ENCODE measurements around the gene DBI. TPM values are rescaled to one million over a fixed set of nuclear protein-coding genes. Genes with fewer than 3 reads are reported as not detected.
A peak's percentile ranks its signal among the peaks of the same experiment; 100 is the strongest.

The DBI gene
- 100 to 1,000 TPM; 145 to 324 TPM for total RNA-seq

- intact Hi-C loops (cut with DNase I) = no loop called here
- Histone ChIP-seq H3K27me3 (replicated peaks; ENCODE audit: insufficient read depth) (no peaks in the 10 kb centered on the region), H3K36me3 (peaks cover 0 to 10% of the 10 kb centered on the region in 2 donors), H3K9me3 (no peaks in the 10 kb centered on the region), H3K27ac (peak within 1 kb of the TSS; percentile 92 to 94), H3K4me1 (replicated peaks) (peaks cover 9% of the 10 kb centered on the region), H3K4me3 (peak within 1 kb of the TSS; percentile 55 to 72)
- TF ChIP-seq POLR2AphosphoS5 (IDR thresholded peaks at IDR 0.05) (peak; percentile 96), CTCF (IDR thresholded peaks at IDR 0.05) (peak in 1 of 4 experiments; percentile 4), POLR2A (IDR thresholded peaks at IDR 0.05) (peak; percentile 93)
- under 1% methylated on average over 65 of the region's 65 CpGs for WGBS
- DNase-seq (ENCODE audit: low spot score) = peak; percentile 99
Measured at GRCh38 chr2:119366649-119367471, at the start of gene DBI, which contains the start of gene C2orf76. Gene DBI, plus strand, starts transcription at chr2:119366977. Its CDS starts 75 bp downstream, at chr2:119367052. Gene C2orf76, minus strand, starts transcription at chr2:119366834. Its CDS starts 26,875 bp downstream, at chr2:119339959.

GRCh38 chr2:119317554-119317953 is 49.2 kb upstream of the DBI start:
- H3K4me1 ChIP-seq (replicated peaks) = no peaks in the 10 kb centered on the region
- 81% methylated on average over 1 of the region's 1 CpG for WGBS
- DNase-seq (ENCODE audit: low spot score) = no peak

GRCh38 chr2:119319593-119319992 is 47.2 kb upstream of the DBI start:
- no peaks in the 10 kb centered on the region for H3K4me1 ChIP-seq (replicated peaks)
- no peak overlapping the region for H3K4me3 ChIP-seq
- H3K36me3 ChIP-seq = no peaks in the 10 kb centered on the region
- H3K27ac ChIP-seq = peak overlapping the region in 1 of 2 donors; percentile 37
- DNase-seq (ENCODE audit: low spot score) = no peak
- H3K27me3 ChIP-seq (replicated peaks; ENCODE audit: insufficient read depth) = no peaks in the 10 kb centered on the region
- no peaks in the 10 kb centered on the region for H3K9me3 ChIP-seq
- WGBS = 37% methylated on average over 7 of the region's 7 CpGs
- TF ChIP-seq CTCF (IDR thresholded peaks at IDR 0.05) (no peak), POLR2A (IDR thresholded peaks at IDR 0.05) (no peak), POLR2AphosphoS5 (IDR thresholded peaks at IDR 0.05) (no peak)
- intact Hi-C loops (cut with DNase I) = no loop called here

More at GRCh38 chr2:119317554-119317953, 49.2 kb upstream of the DBI start:
- no peaks in the 10 kb centered on the region for H3K27me3 ChIP-seq (replicated peaks; ENCODE audit: insufficient read depth)
- TF ChIP-seq POLR2A (IDR thresholded peaks at IDR 0.05) = no peak
- TF ChIP-seq CTCF (IDR thresholded peaks at IDR 0.05) = no peak
- no peak for TF ChIP-seq POLR2AphosphoS5 (IDR thresholded peaks at IDR 0.05)
- intact Hi-C loops (cut with DNase I) = no loop called here
- H3K9me3 ChIP-seq = no peaks in the 10 kb centered on the region
- no peak overlapping the region for H3K27ac ChIP-seq
- H3K4me3 ChIP-seq = no peak overlapping the region
- H3K36me3 ChIP-seq = no peaks in the 10 kb centered on the region

GRCh38 chr2:119323459-119323858 is 43.3 kb upstream of the DBI start:
- no peak for DNase-seq (ENCODE audit: low spot score)
- H3K27ac ChIP-seq = no peak overlapping the region
- WGBS = 55% methylated on average over 8 of the region's 8 CpGs
- H3K9me3 ChIP-seq = no peaks in the 10 kb centered on the region
- intact Hi-C loops (cut with DNase I) = no loop called here
- H3K36me3 ChIP-seq = no peaks in the 10 kb centered on the region
- H3K27me3 ChIP-seq (replicated peaks; ENCODE audit: insufficient read depth) = no peaks in the 10 kb centered on the region
- H3K4me3 ChIP-seq = no peak overlapping the region
- no peaks in the 10 kb centered on the region for H3K4me1 ChIP-seq (replicated peaks)
- no peak for TF ChIP-seq POLR2A (IDR thresholded peaks at IDR 0.05)
- TF ChIP-seq POLR2AphosphoS5 (IDR thresholded peaks at IDR 0.05) = no peak
- no peak for TF ChIP-seq CTCF (IDR thresholded peaks at IDR 0.05)

Measured in prostate gland (tissue), 2 donors.